ENCODE measurements around the gene GLT1D1. TPM values are rescaled to one million over a fixed set of nuclear protein-coding genes. Genes with fewer than 3 reads are reported as not detected.

The GLT1D1 gene
- polyA plus RNA-seq, 3 donors, result 40.6 to 55.6 (median 53.3) TPM

DNA sequence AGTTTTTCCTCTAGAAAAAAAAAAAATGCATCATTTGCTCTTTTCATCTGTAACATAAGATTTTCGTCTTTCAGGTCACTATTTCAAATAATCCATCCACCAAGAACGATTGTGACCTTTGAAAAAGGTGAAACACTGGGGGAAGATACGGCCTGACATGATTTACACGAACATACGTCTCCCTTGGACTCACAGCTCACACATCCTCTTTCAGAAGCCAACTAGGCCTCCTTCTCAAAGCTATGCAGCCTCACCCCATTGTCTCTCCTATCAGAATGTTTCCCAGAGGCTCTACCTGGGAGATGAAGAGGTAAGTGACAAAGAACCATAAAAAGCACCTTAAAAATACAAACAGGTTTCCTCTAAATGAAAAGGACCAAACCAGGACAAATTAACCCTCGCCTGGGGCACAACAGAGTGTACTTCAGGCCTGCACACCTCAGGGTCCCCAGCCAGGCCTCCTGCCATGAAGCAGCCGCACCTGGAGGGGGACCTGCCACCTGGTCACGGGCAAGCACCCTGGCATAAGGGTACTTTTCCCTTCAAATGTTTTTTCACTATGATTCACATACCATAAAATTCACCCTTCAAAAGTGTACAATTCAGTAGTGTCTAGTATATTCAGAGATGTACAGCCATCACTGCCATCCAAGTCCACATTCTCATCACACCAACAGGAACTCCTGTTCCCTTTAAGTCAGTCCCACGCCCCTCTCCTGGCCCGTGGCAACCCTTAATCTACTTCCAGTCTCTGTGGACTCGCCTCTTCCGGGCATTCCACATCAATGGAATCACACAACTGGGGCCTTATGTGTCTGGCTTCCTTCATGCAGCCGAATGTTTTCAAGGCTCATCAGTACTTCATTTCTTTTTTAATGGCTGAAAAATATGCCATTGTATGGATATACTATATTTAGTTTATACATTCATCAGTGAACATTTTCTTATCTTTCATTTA lies 34.9 kb upstream of the GLT1D1 start:
- peaks cover 100% of the 10 kb centered on the region for H3K79me2 ChIP-seq (ENCODE audit: insufficient read depth, low read length)
- H3K4me3 Mint-ChIP-seq, result peak overlapping the region; percentile 34 to 69
- peaks cover 65% of the 10 kb centered on the region for H4K20me1 ChIP-seq (ENCODE audit: insufficient read depth, low read length)
- no peaks in the 10 kb centered on the region for H3K27me3 Mint-ChIP-seq (ENCODE audit: low read depth in 3 of 3)
- H3K36me3 Mint-ChIP-seq, result peaks cover 38 to 51% of the 10 kb centered on the region in 2 donors
- H3K27ac ChIP-seq (ENCODE audit: low read depth in 1 of 2, low read length in 2 of 2), result peak overlapping the region; percentile 82
- H3K9me3 ChIP-seq (replicated peaks in 1 of 2; ENCODE audit: control insufficient read depth in 1 of 2, insufficient read depth in 1 of 2, low read length in 2 of 2), result no peaks in the 10 kb centered on the region
- intact Hi-C loops (cut with micrococcal nuclease), result loop anchor here in 1 of 2 donors (5.0 kb wide), 1 partner anchor 34 kb away; the partner anchor contains the start of gene GLT1D1
- peaks cover 12 to 25% of the 10 kb centered on the region in 2 donors for H3K36me3 ChIP-seq (replicated peaks in 1 of 2; ENCODE audit: control insufficient read depth in 1 of 2, insufficient read depth in 2 of 2, low read length in 2 of 2)
- TF ChIP-seq CTCF (IDR thresholded peaks at IDR 0.05), result no peak
- no peak overlapping the region for H3K4me3 ChIP-seq (replicated peaks in 1 of 3; ENCODE audit: low read depth in 2 of 3, low read length in 3 of 3)
- H3K4me1 Mint-ChIP-seq, result peaks cover 65% of the 10 kb centered on the region
- peak in 2 of 3 donors; percentile 27 to 50 for DNase-seq
- WGBS (ENCODE audit: insufficient coverage), result 87% methylated on average over 7 of the region's 13 CpGs
- H3K4me1 ChIP-seq (ENCODE audit: control insufficient read depth in 1 of 2, insufficient read depth in 2 of 2, low read length in 2 of 2), result peaks cover 69 to 78% of the 10 kb centered on the region in 2 donors
- H3K27me3 ChIP-seq (ENCODE audit: control insufficient read depth in 2 of 2, insufficient read depth in 2 of 2, low read length in 2 of 2), result no peaks in the 10 kb centered on the region
- peak overlapping the region; percentile 10 for H3K9ac ChIP-seq (ENCODE audit: insufficient read depth, low read length, poor library complexity, severe bottlenecking)
- peak overlapping the region; percentile 87 to 94 (median 92) for H3K27ac Mint-ChIP-seq
- peak overlapping the region; percentile 52 for H3K4me2 ChIP-seq (replicated peaks; ENCODE audit: extremely low read depth, low read length, poor library complexity, severe bottlenecking)
- no peak overlapping the region for H2AFZ ChIP-seq (ENCODE audit: insufficient read depth, low read depth, low read length, poor library complexity, severe bottlenecking)
- no peaks in the 10 kb centered on the region for H3K9me3 Mint-ChIP-seq

DNA sequence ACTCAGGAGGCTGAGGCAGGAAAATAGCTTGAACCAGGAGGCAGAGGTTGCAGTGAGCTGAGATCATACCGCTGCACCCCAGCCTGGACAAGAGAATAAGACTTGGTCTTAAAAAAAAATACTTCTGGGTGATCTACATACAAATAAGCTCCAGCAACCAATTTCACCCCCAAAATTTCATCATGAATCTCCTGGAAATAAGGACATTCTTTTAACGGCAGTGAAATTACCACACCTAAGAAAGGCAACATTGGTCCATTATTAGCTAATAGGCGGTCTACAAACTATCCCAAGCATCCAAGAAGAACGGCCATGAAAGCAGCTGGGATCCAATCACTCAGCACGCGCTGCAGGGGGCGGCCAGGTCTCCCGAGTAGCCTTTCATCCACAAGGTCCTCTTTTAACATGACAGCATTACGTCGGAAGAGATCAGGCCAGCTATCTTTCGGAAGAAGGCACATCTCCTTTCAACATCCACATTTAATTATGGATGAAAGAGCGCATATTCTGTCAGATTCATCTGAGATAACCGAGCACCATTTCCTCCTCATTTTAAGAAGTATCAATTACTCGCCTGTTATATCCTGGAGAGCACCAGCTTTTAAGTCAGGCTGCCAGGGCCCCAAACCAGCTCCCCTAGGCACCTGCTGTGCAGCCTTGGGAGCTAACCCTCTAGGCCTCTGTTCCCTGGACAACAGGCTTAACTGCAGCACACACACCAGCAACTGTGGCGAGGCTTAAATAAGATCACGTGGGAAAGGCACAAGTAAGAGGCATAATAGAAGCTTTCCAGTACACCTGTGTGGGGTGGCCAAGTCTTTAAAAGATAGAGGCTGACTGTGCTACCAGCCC lies 33.8 kb upstream of the GLT1D1 start:
- Histone ChIP-seq H3K9ac (ENCODE audit: insufficient read depth, low read length, poor library complexity, severe bottlenecking) (no peak overlapping the region), H4K20me1 (ENCODE audit: insufficient read depth, low read length) (peaks cover 54% of the 10 kb centered on the region), H3K27ac (ENCODE audit: low read depth in 1 of 2, low read length in 2 of 2) (peak overlapping the region; percentile 54 to 91), H3K4me2 (replicated peaks; ENCODE audit: extremely low read depth, low read length, poor library complexity, severe bottlenecking) (no peak overlapping the region), H2AFZ (ENCODE audit: insufficient read depth, low read depth, low read length, poor library complexity, severe bottlenecking) (no peak overlapping the region), H3K36me3 (replicated peaks in 1 of 2; ENCODE audit: control insufficient read depth in 1 of 2, insufficient read depth in 2 of 2, low read length in 2 of 2) (peaks cover 3 to 13% of the 10 kb centered on the region in 2 donors), H3K4me1 (ENCODE audit: control insufficient read depth in 1 of 2, insufficient read depth in 2 of 2, low read length in 2 of 2) (peaks cover 73 to 85% of the 10 kb centered on the region in 2 donors), H3K9me3 (replicated peaks in 1 of 2; ENCODE audit: control insufficient read depth in 1 of 2, insufficient read depth in 1 of 2, low read length in 2 of 2) (no peaks in the 10 kb centered on the region), H3K27me3 (ENCODE audit: control insufficient read depth in 2 of 2, insufficient read depth in 2 of 2, low read length in 2 of 2) (no peaks in the 10 kb centered on the region), H3K79me2 (ENCODE audit: insufficient read depth, low read length) (peaks cover 97% of the 10 kb centered on the region), H3K4me3 (replicated peaks in 1 of 3; ENCODE audit: low read depth in 2 of 3, low read length in 3 of 3) (no peak overlapping the region)
- no peak overlapping the region for H3K4me3 Mint-ChIP-seq
- H3K27ac Mint-ChIP-seq, result peak overlapping the region; percentile 72 to 95 (median 94)
- no peak for TF ChIP-seq CTCF (IDR thresholded peaks at IDR 0.05)
- DNase-seq, result no peak
- peaks cover 27 to 40% of the 10 kb centered on the region in 2 donors for H3K36me3 Mint-ChIP-seq
- no peaks in the 10 kb centered on the region for H3K9me3 Mint-ChIP-seq
- H3K27me3 Mint-ChIP-seq (ENCODE audit: low read depth in 3 of 3), result no peaks in the 10 kb centered on the region
- WGBS (ENCODE audit: insufficient coverage), result 92% methylated on average over 15 of the region's 16 CpGs
- intact Hi-C loops (cut with micrococcal nuclease), result loop anchor here (5.0 kb wide), 4 partner anchors 33 to 47 kb away; partner anchors contain the start of gene GLT1D1 (in 1 of the 2)
- H3K4me1 Mint-ChIP-seq, result peaks cover 68% of the 10 kb centered on the region

Data from CD14-positive monocyte (primary cell).